HG03432 (cell line): Measurements from ENCODE around the gene MACROH2A1.

Experiments used
- ATAC-seq: cut with Tn5 transposase; IDR thresholded peaks from one replicate; pipeline ENCODE4 v1.9.1; 2021; ENCODE audit warnings: mild to moderate bottlenecking, moderate library complexity; ENCODE audit not compliant: unreplicated experiment

Gene MACROH2A1

DNA sequence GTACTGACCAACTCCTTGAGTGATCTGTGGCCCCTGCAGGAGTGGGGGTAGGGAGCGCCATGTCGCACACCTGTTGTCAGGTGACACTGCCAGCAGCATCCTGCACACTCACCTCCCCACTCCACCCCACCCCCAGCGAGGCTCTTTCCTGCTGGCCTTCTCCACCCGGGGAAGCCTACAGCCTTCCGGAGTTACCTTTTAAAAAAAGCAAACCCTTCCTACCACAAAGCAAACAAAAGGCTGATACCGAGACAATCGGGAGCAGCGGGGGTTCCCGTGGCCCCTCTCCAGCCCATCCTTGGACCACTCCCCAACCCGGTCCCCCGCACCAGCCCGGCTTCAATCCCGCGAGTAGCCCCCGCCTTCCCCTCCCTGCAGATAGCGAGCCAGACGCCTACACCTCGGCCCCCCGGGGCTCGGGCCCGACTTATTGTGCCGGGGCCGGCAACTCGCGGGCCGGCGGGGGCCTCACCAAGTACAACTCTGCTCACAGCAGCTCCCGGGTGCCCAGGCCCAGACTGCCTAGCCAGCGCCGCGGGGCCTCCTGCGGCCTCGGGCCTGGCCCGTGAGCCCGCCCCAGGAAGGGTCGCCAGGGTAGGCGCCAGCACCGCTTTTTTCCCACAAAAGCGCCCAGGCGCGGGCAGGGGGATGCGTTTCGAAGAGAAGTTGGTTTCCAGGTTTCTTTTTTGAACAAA is 724 bp downstream of the MACROH2A1 start:
- ATAC-seq: peak; percentile 41

GRCh38 chr5:135397084-135397483 is 1.9 kb downstream of the MACROH2A1 start:
- no peak for ATAC-seq

DNA sequence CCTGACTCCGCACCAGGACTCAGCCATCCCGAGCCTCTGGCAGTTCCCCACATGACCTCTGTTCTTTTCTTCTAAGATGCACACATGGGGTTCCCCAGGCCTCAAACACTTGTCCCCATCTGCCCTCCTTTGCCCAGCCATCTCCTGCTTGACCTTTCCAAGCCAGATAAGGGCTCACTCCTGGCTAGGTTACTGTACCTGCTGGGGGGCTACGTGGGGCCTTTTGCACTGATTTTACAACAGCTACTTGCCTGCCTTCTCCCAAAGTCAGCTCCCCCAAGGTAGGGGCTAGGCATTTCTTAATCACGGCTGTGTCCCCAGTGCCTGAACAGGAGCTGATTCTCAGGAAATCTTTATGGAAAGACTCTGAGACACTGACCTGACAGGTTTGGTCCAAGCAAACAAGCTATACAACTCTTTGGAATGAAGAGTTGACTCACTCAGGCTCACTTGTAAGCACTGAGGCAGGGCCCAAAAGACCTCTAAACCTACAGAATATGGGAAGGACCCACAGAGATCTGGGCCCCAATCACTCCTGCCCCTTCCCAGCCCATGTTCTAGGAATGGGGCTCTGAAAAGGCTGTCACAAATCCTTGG is 2.5 kb downstream of the MACROH2A1 start:
- no peak for ATAC-seq

- ATAC-seq: no peak
These were observed 3.2 kb downstream of the MACROH2A1 start for GRCh38 chr5:135395866-135396265.

- no peak for ATAC-seq
These were observed 3.6 kb downstream of the MACROH2A1 start for GRCh38 chr5:135395451-135395850.

DNA sequence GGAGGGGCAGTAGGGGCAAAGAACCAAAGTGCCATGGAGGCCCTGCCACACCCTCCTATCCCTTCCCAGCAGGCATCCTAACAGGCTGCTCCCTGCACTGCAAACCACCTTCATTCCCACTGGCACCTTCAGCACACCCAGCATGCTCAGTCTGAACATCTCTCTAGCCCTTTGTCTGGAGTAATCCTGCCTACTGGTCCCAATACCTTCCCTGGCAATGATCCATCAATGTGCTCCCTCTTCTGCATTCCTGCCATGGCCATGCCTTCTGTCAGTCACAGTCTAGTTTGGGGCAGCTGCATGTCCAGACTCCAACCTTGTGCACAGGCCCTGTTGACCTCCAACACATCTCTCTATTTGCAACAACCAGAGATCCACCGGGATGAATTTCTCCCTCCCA is 4.9 kb downstream of the MACROH2A1 start:
- no peak for ATAC-seq

DNA sequence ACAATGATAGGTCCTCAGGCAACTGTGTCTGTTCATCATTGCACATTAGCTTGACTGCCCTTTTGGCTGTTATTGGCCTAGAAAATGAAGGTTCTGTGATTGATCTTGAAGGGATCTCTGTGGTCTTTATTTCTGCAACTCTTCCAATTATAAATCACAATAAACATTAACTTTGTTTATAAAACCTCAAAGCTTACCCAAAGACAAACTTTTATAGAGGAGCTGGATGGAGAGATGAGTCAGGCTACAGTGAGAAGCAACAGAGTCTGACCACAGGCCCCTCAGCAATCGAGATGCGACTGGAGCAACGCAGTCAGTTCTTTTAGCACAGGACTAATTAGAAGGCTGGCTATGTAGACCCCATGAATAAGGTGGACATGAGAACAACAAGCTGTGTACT is 5.3 kb downstream of the MACROH2A1 start:
- ATAC-seq: no peak

- no peak for ATAC-seq
These were observed 5.8 kb downstream of the MACROH2A1 start for GRCh38 chr5:135393229-135393628.

- peak; percentile 58 for ATAC-seq
These were observed 6.8 kb downstream of the MACROH2A1 start for GRCh38 chr5:135392256-135392655.

- ATAC-seq: no peak
These were observed 7.2 kb downstream of the MACROH2A1 start for GRCh38 chr5:135391869-135392255.

DNA sequence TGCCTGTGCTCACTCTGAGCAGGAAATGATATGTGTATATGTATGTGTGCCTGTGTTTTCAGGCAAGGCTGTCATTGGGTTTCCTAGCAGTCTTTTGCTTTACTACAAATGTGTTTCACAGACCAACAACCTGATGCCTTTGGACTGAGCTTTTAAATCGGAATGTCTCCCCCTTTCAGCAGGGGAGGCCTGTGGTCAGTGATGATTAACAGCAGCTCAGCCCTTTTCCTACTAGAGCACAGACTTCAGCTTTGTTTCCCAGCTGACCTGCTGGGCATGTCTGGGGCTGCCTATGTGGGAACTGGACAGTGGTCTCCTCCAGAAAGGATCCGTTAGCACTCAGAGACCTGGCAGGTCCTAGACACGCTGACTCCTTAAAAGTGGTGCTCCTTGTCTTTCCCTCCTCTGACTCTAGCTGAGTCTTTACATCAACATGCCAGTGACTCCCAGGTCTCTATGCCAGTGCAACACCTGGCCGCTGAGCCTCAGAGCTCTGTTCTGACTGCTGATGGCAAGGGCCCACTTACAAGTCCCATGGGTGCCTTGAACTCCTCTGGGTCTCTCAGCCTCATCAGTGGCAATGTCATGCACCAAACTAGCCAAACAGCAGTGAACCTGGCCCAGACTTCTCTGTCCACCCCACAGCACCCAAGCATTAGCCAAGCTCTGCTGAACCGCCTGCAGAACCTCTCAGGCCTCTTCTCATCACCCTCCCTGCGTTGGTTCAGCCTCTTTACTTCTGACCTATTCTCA is 7.7 kb downstream of the MACROH2A1 start:
- ATAC-seq: no peak

GRCh38 chr5:135388860-135389435 is 10.1 kb downstream of the MACROH2A1 start:
- ATAC-seq: no peak

DNA sequence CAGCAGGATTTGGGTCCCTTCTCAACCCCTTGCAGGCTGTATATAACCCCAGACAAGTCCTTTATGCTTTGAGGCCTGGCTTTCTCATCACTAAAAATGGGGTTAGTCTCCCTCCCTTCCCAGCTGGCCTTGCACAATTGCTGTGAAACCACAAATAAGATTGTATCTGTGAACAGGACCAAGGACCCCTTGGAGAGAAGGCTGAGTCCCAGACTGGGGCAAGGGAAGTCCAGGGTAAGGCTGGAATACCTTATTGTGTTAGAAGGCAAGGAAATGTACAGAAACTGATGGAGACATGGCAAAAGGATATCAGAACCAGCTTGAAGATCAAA is 11.4 kb downstream of the MACROH2A1 start:
- ATAC-seq: no peak

GRCh38 chr5:135386886-135387628 is 12.0 kb downstream of the MACROH2A1 start:
- ATAC-seq: no peak

GRCh38 chr5:135386096-135386495 is 12.9 kb downstream of the MACROH2A1 start:
- no peak for ATAC-seq

- ATAC-seq: no peak
These were observed 13.5 kb downstream of the MACROH2A1 start for GRCh38 chr5:135385576-135385975.

DNA sequence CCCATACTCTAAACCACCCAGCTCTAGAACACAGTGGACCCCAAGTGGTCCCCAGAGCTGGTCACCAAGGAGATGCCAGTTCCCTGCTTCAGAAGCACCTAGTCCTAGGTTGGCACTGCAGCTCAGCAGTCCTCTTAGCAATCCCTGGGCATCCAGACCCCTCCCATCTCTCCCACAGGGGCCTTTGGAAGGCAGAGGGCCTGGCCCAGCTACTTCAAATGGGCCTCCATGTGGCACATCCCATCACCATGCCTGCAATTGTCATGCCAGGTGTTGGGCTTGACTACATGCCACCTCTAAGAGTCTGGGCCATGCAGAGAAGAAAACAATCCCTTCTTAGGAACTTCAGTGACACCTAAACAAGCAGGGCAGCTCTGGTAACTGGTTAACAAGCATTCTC is 14.1 kb downstream of the MACROH2A1 start:
- ATAC-seq: no peak

DNA sequence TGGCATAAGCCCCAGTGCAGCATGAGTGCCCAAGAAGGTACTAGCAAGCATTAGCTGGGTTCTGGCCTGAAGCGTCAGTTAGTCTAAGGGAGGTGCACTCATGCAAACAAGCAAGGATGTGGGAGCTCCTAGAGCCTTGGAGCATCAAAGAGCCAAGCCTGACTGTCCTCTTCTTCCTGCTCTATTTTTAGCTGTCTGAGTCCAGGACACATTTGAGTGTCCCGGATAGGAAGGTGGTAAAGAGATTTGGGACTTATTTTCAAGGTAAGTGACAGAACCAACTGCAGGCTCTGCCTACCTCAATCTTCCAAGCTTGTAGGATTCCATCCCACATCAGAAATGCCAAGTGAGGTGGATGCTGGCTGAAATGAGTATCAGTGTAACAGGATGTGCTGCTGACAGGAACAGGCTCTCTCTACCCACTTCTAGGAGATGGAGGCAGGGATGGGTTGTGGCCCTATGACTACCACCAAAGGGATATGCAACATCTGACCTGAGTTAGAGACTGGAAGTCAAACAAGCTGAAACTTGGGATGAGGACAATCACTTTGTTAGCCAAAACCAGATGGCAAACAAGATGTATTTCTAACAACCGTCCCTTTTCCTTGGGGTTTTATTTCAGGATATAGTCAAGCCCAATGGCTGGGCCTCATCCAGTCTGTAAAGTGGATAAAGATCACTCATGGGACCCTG is 15.1 kb downstream of the MACROH2A1 start:
- ATAC-seq: no peak

GRCh38 chr5:135382981-135383380 is 16.1 kb downstream of the MACROH2A1 start:
- no peak for ATAC-seq

- ATAC-seq: no peak
These were observed 16.8 kb downstream of the MACROH2A1 start for GRCh38 chr5:135382106-135382790.
